GM12878 (cell line): ENCODE data around the gene TMX4. TPM values are rescaled to one million over a fixed set of nuclear protein-coding genes. Genes with fewer than 3 reads are reported as not detected.

Experiments
- ATAC-seq: fragments of 200-7000 bp; cut with Tn5 transposase; 3 replicates; pipeline ENCODE4 v1.9.1; 2020; ENCODE audit warnings: mild to moderate bottlenecking, moderate library complexity
- BruUV-seq: library from RNA; stranded (reverse); fragments of 400-500 nt; replicated peaks from 2 replicates; lab custom pipeline; 2021; lab: Mats Ljungman, UMichigan
- CTCF ChIA-PET: fragments of 300-600 bp; sonication (Branson Sonifier 250); formaldehyde crosslinking; extraction: SDS; loops from one replicate; lab custom pipeline; 2021; ENCODE audit warnings: inconsistent platforms; lab: Yijun Ruan, JAX
- POLR2A ChIA-PET: fragments of 350-600 bp; formaldehyde crosslinking; extraction: SDS; loops from one replicate; lab custom pipeline; 2021; ENCODE audit warnings: inconsistent platforms; lab: Charles Lee
- RAD21 ChIA-PET: fragments of 300-600 bp; sonication (Branson Sonifier 250); formaldehyde crosslinking; loops from one replicate; lab custom pipeline; 2023; ENCODE audit warnings: antibody characterized with exemption; ENCODE audit not compliant: unreplicated experiment; lab: Charles Lee
- SMC1A ChIA-PET: fragments of 300-600 bp; sonication (Branson Sonifier 250); formaldehyde crosslinking; loops from one replicate; lab custom pipeline; 2023; ENCODE audit not compliant: unreplicated experiment, uncharacterized antibody; lab: Charles Lee
- DNase-seq: peaks from one replicate; pipeline ENCODE4 v3.0.0-alpha.2; 2011; ENCODE audit warnings: low read depth, low spot score
- FAIRE-seq: peaks from 3 replicates; lab custom pipeline; 2011; peaks lifted over from hg19 to GRCh38; lab: Jason Lieb, UNC
- H2AFZ ChIP-seq: 2 replicates; pipeline ENCODE4 v1.6.0; 2011; ENCODE audit warnings: low read depth, low read length, control low read depth; ENCODE audit not compliant: control insufficient read depth
- H3K27ac ChIP-seq: 2 replicates; pipeline ENCODE4 v1.5.1; 2011; ENCODE audit warnings: control low read depth; ENCODE audit not compliant: control insufficient read depth, insufficient read depth
- H3K27me3 ChIP-seq, 2 experiments: replicated peaks in 1 of 2; 2 replicates each; pipeline versions ENCODE4 v1.6.0 to v1.6.1; 2011; ENCODE audit warnings: low read length in 1 of 2; ENCODE audit not compliant: control insufficient read depth in 2 of 2, insufficient read depth in 2 of 2
- H3K36me3 ChIP-seq, 2 experiments: 2 replicates each; pipeline ENCODE4 v1.5.1; 2011; ENCODE audit warnings: low read length in 1 of 2; ENCODE audit not compliant: control insufficient read depth in 2 of 2, insufficient read depth in 2 of 2
- H3K4me1 ChIP-seq: 2 replicates; pipeline ENCODE4 v1.6.1; 2011; ENCODE audit warnings: mild to moderate bottlenecking, low read length, moderate library complexity, mixed read lengths; ENCODE audit not compliant: control insufficient read depth, insufficient read depth
- H3K4me2 ChIP-seq: 2 replicates; pipeline ENCODE4 v1.6.0; 2011; ENCODE audit warnings: control low read depth; ENCODE audit not compliant: control insufficient read depth, insufficient read depth
- H3K4me3 ChIP-seq: fragments of 200-600 bp; sonication (generic); 2 replicates; pipeline ENCODE4 v1.5.1; 2016
- H3K79me2 ChIP-seq: 2 replicates; pipeline ENCODE4 v1.6.0; 2011; ENCODE audit warnings: low read length; ENCODE audit not compliant: control insufficient read depth, insufficient read depth
- H3K9ac ChIP-seq: 2 replicates; pipeline ENCODE4 v1.8.0; 2011; ENCODE audit warnings: low read length, control low read depth, mixed read lengths; ENCODE audit not compliant: control insufficient read depth, insufficient read depth
- H3K9me3 ChIP-seq: replicated peaks from 3 replicates; pipeline ENCODE4 v1.5.1; 2011; ENCODE audit warnings: mild to moderate bottlenecking, low read length; ENCODE audit not compliant: control insufficient read depth, insufficient read depth
- H4K20me1 ChIP-seq: 2 replicates; pipeline ENCODE4 v1.6.0; 2011; ENCODE audit not compliant: control insufficient read depth, insufficient read depth
- ATF3 ChIP-seq: IDR thresholded peaks from 2 replicates; pipeline ENCODE4 v1.6.1; 2011; ENCODE audit warnings: low read depth, mild to moderate bottlenecking, low read length, moderate library complexity, borderline replicate concordance; ENCODE audit errors: extremely low read depth
- IKZF2 ChIP-seq, 2 experiments: fragments of 450-650 bp; IDR thresholded peaks; 2 replicates each; pipeline ENCODE4 v1.6.1; 2017; ENCODE audit warnings: mild to moderate bottlenecking in 2 of 2, moderate library complexity in 2 of 2
- JUNB ChIP-seq: IDR thresholded peaks from 2 replicates; pipeline ENCODE4 v1.6.1; 2016; ENCODE audit warnings: antibody characterized with exemption, mild to moderate bottlenecking
- LARP7 ChIP-seq: fragments of 450-650 bp; IDR thresholded peaks from 2 replicates; pipeline ENCODE4 v1.6.1; 2017; ENCODE audit warnings: mild to moderate bottlenecking
- MLLT1 ChIP-seq: fragments of 450-650 bp; IDR thresholded peaks from 2 replicates; pipeline ENCODE4 v1.6.1; 2016; ENCODE audit warnings: mild to moderate bottlenecking
- NRF1 ChIP-seq: conservative IDR thresholded peaks from 2 replicates; pipeline ENCODE4 v1.6.1; 2011; ENCODE audit warnings: mild to moderate bottlenecking, low read depth, low read length, improper control_type of control experiment
- SMAD1 ChIP-seq: fragments of 450-650 bp; IDR thresholded peaks from 2 replicates; pipeline ENCODE4 v1.6.1; 2018; ENCODE audit warnings: mild to moderate bottlenecking, low read depth; ENCODE audit not compliant: partially characterized antibody
- SRF ChIP-seq, 2 experiments: IDR thresholded peaks; 2 replicates each; pipeline ENCODE4 v1.6.1; 2011; ENCODE audit warnings: low read depth in 2 of 2, low read length in 2 of 2, mild to moderate bottlenecking in 1 of 2, moderate library complexity in 1 of 2
- ZNF207 ChIP-seq: fragments of 450-650 bp; IDR thresholded peaks from 2 replicates; pipeline ENCODE4 v1.6.1; 2014; ENCODE audit warnings: antibody characterized with exemption, mild to moderate bottlenecking, borderline replicate concordance
- ZNF217 ChIP-seq: fragments of 450-650 bp; IDR thresholded peaks from 2 replicates; pipeline ENCODE4 v1.6.1; 2017; ENCODE audit warnings: antibody characterized with exemption, mild to moderate bottlenecking
- ZNF687 ChIP-seq: fragments of 450-650 bp; IDR thresholded peaks from 2 replicates; pipeline ENCODE4 v1.6.1; 2017; ENCODE audit warnings: mild to moderate bottlenecking, moderate library complexity
- WGBS: methylation state at CpG from one replicate; pipeline ENCODE4 v1.1.6; 2016; ENCODE audit warnings: low lambda C conversion rate; ENCODE audit not compliant: insufficient replicate concordance, insufficient coverage; ENCODE audit errors: missing lambda C conversion rate; 5-methylcytosine and 5-hydroxymethylcytosine counted together
- in situ Hi-C: fragments of 300-500 bp; cut with MboI; formaldehyde crosslinking; loops from 9 replicates; pipeline ENCODE4 v1.14.3; 2018; ENCODE audit warnings: mixed read lengths
- intact Hi-C: fragments of 100-400 bp; cut with micrococcal nuclease; formaldehyde crosslinking; loops from one replicate; pipeline ENCODE4 v1.14.2; 2022; ENCODE audit not compliant: unreplicated experiment
- polyA plus RNA-seq, 11 experiments: library from polyadenylated mRNA; depleted of rRNA in 4 of 11; unstranded in 6 of 11; stranded (reverse) in 5 of 11; fragments of >200 nt; fragmentation: Nextera tagmentation in 4 of 11; fragmentation: Illumina TruSeq in 1 of 11; extraction: Ambion mirVana in 4 of 11; extraction: Trizol in 1 of 11; gene quantifications; 1 replicate in 1 of 11; 2 replicates in 10 of 11; pipeline versions ENCODE4 v1.2.1 to v1.2.3, GENCODE V29; 2011 to 2016; ENCODE audit warnings: inconsistent platforms in 2 of 11, missing spikeins in 2 of 11, low read depth in 1 of 11
- total RNA-seq, 4 experiments: library from RNA; depleted of rRNA in 3 of 4; stranded (reverse); fragments of >200 nt in 3 of 4; fragmentation: Illumina TruSeq in 1 of 4; extraction: Trizol in 1 of 4; gene quantifications; 2 replicates each; pipeline versions ENCODE4 v1.2.1 to v1.2.3, GENCODE V29; 2013 to 2021
- TF ChIP-seq, protein P1 (sequence below): IDR thresholded peaks from 2 replicates; pipeline ENCODE4 v1.6.1; 2012; ENCODE audit warnings: low read depth, low read length, improper control_type of control experiment
- TF ChIP-seq, protein P2 (sequence below): fragments of 450-650 bp; IDR thresholded peaks from 2 replicates; pipeline ENCODE4 v1.6.1; 2018; ENCODE audit warnings: borderline replicate concordance, mild to moderate bottlenecking; ENCODE audit not compliant: partially characterized antibody

TMX4 gene
- total and polyA plus RNA-seq, 10 of the 15 experiments (the other 5 are each of a cell fraction or from before 2014, with no cell fraction given) = 3.9 to 19.9 (median 11.1) TPM

DNA sequence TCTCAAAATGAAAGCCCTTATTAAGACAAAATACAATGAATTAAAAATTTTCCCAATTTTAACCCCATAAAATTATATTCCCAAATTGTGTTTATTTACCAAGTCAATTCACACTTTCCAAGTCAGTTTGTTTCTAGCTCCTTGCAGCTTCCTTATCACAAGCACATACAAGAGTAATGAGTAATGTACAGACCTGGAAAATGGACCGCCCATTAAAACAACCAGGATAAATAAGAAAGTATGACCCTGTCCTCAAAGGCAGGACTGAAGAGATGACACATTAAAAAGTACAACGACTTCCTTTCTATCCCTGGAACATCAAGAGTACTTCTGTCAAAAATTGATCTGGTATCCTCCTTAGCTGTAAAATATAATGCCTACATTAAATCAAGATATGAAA is 47.1 kb upstream of the TMX4 start:
- H3K27ac ChIP-seq = no peak overlapping the region
- 44% methylated on average over 2 of the region's 2 CpGs for WGBS
- H3K27me3 ChIP-seq = no peaks in the 10 kb centered on the region; a peak in 1 of 4 replicates
- H3K36me3 ChIP-seq = no peaks in the 10 kb centered on the region
- no peak for ATAC-seq
- no peak overlapping the region for H3K4me2 ChIP-seq
- intact Hi-C loops = no loop called here
- FAIRE-seq = no peak
- CTCF ChIA-PET = interaction anchor here (1.2 kb wide), 2 partner anchors 87 to 130 kb away, joined by 3 to 5 read pairs; no protein-coding TSS in a partner anchor
- no peaks in the 10 kb centered on the region for H3K4me1 ChIP-seq
- in situ Hi-C loops = no loop called here
- no TSS peak for BruUV-seq
- POLR2A ChIA-PET = no interaction called here
- no peak overlapping the region for H2AFZ ChIP-seq
- H3K9ac ChIP-seq = no peak overlapping the region
- RAD21 ChIA-PET = no interaction called here
- no peak overlapping the region for H3K4me3 ChIP-seq
- no peak for DNase-seq
- H3K9me3 ChIP-seq = no peaks in the 10 kb centered on the region
- H4K20me1 ChIP-seq = no peaks in the 10 kb centered on the region; the same call in 1 of the 2 replicates
- no peaks in the 10 kb centered on the region for H3K79me2 ChIP-seq
- SMC1A ChIA-PET = interaction anchor here (1.0 to 1.5 kb wide), 3 partner anchors 62 to 655 kb away, joined by 3 to 4 read pairs (median 3); no protein-coding TSS in a partner anchor
- no peak for TF ChIP-seq JUNB
- no peak for TF ChIP-seq NRF1
- no peak for TF ChIP-seq ZNF687
- TF ChIP-seq, protein P1, sequence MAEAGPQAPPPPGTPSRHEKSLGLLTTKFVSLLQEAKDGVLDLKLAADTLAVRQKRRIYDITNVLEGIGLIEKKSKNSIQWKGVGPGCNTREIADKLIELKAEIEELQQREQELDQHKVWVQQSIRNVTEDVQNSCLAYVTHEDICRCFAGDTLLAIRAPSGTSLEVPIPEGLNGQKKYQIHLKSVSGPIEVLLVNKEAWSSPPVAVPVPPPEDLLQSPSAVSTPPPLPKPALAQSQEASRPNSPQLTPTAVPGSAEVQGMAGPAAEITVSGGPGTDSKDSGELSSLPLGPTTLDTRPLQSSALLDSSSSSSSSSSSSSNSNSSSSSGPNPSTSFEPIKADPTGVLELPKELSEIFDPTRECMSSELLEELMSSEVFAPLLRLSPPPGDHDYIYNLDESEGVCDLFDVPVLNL = no peak
- TF ChIP-seq, protein P2, sequence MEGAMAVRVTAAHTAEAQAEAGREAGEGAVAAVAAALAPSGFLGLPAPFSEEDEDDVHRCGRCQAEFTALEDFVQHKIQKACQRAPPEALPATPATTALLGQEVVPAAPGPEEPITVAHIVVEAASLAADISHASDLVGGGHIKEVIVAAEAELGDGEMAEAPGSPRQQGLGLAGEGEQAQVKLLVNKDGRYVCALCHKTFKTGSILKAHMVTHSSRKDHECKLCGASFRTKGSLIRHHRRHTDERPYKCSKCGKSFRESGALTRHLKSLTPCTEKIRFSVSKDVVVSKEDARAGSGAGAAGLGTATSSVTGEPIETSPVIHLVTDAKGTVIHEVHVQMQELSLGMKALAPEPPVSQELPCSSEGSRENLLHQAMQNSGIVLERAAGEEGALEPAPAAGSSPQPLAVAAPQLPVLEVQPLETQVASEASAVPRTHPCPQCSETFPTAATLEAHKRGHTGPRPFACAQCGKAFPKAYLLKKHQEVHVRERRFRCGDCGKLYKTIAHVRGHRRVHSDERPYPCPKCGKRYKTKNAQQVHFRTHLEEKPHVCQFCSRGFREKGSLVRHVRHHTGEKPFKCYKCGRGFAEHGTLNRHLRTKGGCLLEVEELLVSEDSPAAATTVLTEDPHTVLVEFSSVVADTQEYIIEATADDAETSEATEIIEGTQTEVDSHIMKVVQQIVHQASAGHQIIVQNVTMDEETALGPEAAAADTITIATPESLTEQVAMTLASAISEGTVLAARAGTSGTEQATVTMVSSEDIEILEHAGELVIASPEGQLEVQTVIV = no peak
- TF ChIP-seq IKZF2 (IDR thresholded peaks at IDR 0.05) = no peak
- no peak for TF ChIP-seq LARP7
- no peak for TF ChIP-seq SMAD1
- no peak for TF ChIP-seq SRF (IDR thresholded peaks at IDR 0.05; ENCODE audit: low read depth in 2 of 2, low read length in 2 of 2)
- no peak for TF ChIP-seq ZNF217
- no peak for TF ChIP-seq ATF3
- TF ChIP-seq ZNF207 = no peak
- no peak for TF ChIP-seq MLLT1
